ENCODE measurements around the gene CACUL1.

GRCh38 chr10:118751265-118751664, 3.5 kb downstream of the CACUL1 start:
- TF ChIP-seq CTCF (IDR thresholded peaks at IDR 0.05) (no peak), POLR2A (IDR thresholded peaks at IDR 0.05; ENCODE audit: low read depth) (no peak), EP300 (IDR thresholded peaks at IDR 0.05) (no peak)
